ENCODE measurements around the gene AMT. TPM values are rescaled to one million over a fixed set of nuclear protein-coding genes. Genes with fewer than 3 reads are reported as not detected.

The AMT gene
- polyA plus RNA-seq, 3 donors from 2014 or later = 2.9 to 8.2 (median 4.8) TPM

DNA sequence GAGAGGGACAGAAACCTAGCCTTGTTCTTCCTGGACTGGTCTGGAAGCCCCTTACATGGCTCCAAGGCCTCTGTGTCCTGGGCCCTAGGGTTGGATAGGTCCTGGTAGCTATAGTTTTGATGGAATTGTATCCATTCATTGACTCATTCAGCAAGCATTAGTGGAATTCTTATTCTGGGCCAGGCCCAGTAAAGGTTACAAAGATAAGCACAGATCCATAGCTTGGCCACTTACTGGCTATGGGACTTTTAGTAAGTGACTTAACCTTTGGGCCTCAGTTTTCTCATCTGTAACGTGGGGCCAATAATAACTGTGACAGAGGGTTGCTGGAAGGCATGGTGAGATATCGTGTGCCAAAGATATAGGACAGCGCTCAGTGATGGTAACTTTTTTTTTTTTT lies 34.2 kb upstream of the AMT start:
- Mint-ChIP-seq H3K9me3 (no peaks in the 10 kb centered on the region), H3K27ac (no peak overlapping the region), H3K4me1 (no peaks in the 10 kb centered on the region), H3K4me3 (no peak overlapping the region), H3K27me3 (ENCODE audit: low read depth in 3 of 3) (peaks cover 0 to 3% (median 2%) of the 10 kb centered on the region in 3 donors), H3K36me3 (no peaks in the 10 kb centered on the region)
- no peak for DNase-seq

DNA sequence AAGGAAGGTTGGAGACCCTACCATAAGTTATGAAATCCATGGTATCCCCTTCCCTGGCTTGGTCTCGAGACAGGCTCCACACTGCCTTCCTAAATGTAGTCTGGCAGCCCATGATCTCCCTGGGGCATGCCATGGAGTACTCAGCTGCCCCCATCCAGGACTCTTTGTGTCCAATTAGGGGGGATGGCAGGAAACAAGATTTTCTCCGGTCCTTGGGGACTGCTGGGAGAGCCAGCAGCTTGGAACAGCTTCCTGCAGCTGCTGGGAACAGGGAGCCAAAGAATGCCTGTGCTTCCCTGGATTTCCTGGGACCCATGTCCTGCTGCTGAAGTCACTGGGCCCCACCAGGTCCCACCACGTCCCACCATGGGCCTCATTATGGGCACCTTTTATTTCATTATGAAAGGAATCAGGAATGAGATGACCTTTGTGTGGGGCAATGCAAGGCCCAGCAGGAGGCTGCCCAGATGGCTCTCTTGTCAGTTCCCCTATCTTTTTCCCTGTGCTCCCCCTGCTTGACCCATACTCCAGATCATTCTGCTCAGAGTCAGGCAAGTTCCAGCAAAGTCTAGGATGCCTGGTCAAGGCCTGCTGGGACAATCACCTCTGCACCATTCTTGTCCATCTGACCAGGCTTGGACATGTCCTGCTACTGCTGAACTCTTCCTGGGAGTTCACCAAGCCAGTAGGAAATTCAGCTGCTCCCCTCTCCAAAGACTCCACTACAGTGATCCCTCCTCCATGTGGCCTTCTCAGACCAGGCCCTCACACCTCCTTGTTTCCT lies 32.8 kb upstream of the AMT start:
- Mint-ChIP-seq H3K27ac (peak overlapping the region in 2 of 6 donors; percentile 30 to 39), H3K9me3 (no peaks in the 10 kb centered on the region), H3K36me3 (no peaks in the 10 kb centered on the region), H3K27me3 (ENCODE audit: low read depth in 3 of 3) (peaks cover 0 to 3% (median 2%) of the 10 kb centered on the region in 3 donors), H3K4me1 (no peaks in the 10 kb centered on the region), H3K4me3 (no peak overlapping the region)
- no peak for DNase-seq

DNA sequence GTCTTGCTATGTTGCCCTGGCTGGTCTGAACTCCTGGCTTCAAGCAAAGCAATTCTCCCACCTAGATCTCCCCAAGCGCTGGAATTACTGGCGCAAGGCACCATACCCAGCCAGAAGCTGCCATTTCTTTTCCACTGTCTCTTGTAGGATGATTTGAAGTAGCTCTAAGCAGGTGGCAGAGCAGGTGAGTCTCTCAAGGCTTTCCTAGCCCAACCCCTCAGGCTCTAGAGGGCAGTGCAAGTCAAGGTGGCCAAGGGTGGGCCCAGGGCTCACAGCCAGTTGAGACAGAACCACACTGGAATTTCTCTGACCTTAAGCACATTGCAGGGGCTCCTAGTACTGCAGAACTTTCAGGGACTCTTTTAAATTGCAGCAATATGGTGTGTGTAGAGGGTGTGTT lies 32.2 kb upstream of the AMT start:
- Mint-ChIP-seq H3K9me3 (no peaks in the 10 kb centered on the region), H3K4me3 (no peak overlapping the region), H3K4me1 (no peaks in the 10 kb centered on the region), H3K27me3 (ENCODE audit: low read depth in 3 of 3) (peaks cover 0 to 3% (median 2%) of the 10 kb centered on the region in 3 donors), H3K36me3 (no peaks in the 10 kb centered on the region), H3K27ac (no peak overlapping the region)
- no peak for DNase-seq

DNA sequence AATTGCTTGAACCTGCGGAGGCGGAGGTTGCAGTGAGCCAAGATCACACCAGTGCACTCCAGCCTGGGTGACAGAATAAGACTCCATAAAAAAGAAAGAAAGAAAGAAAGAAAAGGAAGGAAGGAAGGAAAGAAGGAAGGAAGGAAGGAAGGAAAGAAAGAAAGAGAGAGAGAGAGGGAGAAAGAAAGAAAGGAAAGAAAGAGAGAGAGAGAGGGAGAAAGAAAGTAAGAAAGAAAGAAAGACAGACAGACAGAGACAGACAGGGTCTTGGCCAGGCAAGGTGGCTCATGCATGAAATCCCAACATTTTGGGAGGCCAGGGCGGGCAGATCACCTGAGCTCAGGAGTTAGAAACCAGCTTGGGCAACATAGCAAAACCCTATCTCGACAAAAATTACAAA lies 31.3 kb upstream of the AMT start:
- H3K4me1 Mint-ChIP-seq = peaks cover 4 to 6% of the 10 kb centered on the region in 2 donors
- no peaks in the 10 kb centered on the region for H3K36me3 Mint-ChIP-seq
- H3K4me3 Mint-ChIP-seq = no peak overlapping the region
- peaks cover 0 to 3% (median 0%) of the 10 kb centered on the region in 3 donors for H3K27me3 Mint-ChIP-seq (ENCODE audit: low read depth in 3 of 3)
- DNase-seq = no peak
- no peaks in the 10 kb centered on the region for H3K9me3 Mint-ChIP-seq
- no peak overlapping the region for H3K27ac Mint-ChIP-seq

DNA sequence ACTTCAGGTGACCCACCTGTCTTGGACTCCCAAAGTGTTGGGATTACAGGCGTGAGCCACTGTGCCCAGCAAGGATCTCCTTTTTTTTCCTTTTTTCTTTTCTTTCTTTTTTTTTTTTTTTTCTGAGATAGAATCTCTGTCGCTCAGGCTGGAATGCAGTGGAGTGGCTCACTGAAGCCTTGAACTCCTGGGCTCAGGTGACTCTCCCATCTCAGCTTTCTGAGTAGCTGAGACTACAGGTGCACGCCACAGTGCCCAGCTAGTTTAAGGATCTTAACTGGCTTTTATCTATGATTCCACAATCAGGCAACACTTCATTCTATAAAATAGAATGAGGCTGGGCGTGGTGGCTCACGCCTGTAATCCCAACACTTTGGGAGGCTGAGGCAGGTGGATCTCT lies 23.1 kb upstream of the AMT start:
- no peaks in the 10 kb centered on the region for H3K36me3 Mint-ChIP-seq
- H3K4me1 Mint-ChIP-seq = peaks cover 15 to 16% of the 10 kb centered on the region in 2 donors
- no peaks in the 10 kb centered on the region for H3K9me3 Mint-ChIP-seq
- H3K27ac Mint-ChIP-seq = peak overlapping the region in 3 of 6 donors; percentile 45 to 62 (median 56)
- no peak for DNase-seq
- H3K27me3 Mint-ChIP-seq (ENCODE audit: low read depth in 3 of 3) = peaks cover 0 to 2% (median 1%) of the 10 kb centered on the region in 3 donors
- no peak overlapping the region for H3K4me3 Mint-ChIP-seq

DNA sequence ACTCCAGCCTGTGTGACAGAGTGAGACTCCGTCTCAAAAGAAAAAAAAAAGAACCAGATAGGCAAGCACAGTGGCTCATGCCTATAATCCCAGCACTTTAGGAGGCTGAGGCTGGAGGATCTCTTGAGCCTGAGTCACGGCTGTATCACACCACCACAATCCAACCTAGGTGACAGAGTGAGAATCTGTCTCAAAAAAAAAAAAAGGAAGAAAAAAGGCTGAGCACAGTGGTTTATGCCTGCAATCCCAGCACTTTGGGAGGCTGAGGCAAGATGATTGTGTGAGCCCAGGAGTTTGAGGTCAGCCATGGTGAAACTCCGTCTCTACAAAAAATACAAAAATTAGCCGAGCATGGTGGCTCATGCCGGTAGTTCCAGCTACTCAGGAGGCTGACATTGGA lies 12.5 kb upstream of the AMT start:
- H3K4me3 Mint-ChIP-seq = no peak overlapping the region
- H3K27ac Mint-ChIP-seq = no peak overlapping the region

DNA sequence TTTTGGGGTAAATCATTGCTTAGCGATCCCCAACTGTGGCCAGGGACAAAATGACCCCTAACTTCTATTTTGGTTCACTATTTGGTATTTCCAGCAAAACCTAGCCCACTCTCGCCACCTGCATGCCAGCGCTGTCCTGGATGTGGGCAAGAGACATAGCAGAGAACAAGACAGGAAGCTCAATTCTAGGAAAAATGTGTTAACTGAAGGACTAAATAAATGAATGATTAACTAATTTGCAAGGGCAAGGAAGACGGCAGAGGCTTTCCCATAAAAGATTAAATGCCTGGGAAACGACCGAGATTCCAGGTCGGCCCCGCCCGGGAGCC lies 6.4 kb upstream of the AMT start:
- DNase-seq = no peak
- H3K4me3 Mint-ChIP-seq = peak overlapping the region; percentile 95 to 98 (median 97)
- peaks cover 23 to 32% of the 10 kb centered on the region in 2 donors for H3K4me1 Mint-ChIP-seq
- peak overlapping the region; percentile 91 to 96 (median 94) for H3K27ac Mint-ChIP-seq
- peaks cover 0 to 5% (median 4%) of the 10 kb centered on the region in 3 donors for H3K36me3 Mint-ChIP-seq
- peaks cover 0 to 9% (median 4%) of the 10 kb centered on the region in 3 donors for H3K27me3 Mint-ChIP-seq (ENCODE audit: low read depth in 3 of 3)
- H3K9me3 Mint-ChIP-seq = no peaks in the 10 kb centered on the region

More for the DNA sequence above, 12.5 kb upstream of the AMT start:
- no peak for DNase-seq
- no peaks in the 10 kb centered on the region for H3K36me3 Mint-ChIP-seq
- no peaks in the 10 kb centered on the region for H3K9me3 Mint-ChIP-seq
- H3K27me3 Mint-ChIP-seq (ENCODE audit: low read depth in 3 of 3) = peaks cover 0 to under 1% (median 0%) of the 10 kb centered on the region in 3 donors
- peaks cover 3 to 9% of the 10 kb centered on the region in 2 donors for H3K4me1 Mint-ChIP-seq

DNA sequence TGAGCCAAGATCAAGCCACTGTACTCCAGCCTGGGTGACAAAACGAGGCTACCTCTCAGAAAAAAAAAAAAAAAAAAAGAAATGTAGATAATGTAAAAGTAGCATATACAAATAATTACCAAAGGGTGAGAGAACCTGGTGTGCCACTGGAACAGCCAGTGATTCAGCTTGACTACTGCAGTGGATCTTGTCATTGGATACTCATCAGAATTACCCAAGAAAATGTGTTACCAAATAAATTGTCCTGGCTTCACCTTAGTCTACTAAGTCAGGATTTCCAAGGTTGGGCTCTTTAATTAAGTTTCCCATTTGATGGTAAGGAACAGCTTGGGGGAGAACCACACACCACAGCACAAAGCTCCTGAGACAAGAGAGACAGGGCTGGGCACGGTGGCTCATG lies 5.3 kb upstream of the AMT start:
- Mint-ChIP-seq H3K36me3 (peaks cover 0 to 5% (median 4%) of the 10 kb centered on the region in 3 donors), H3K4me3 (peak overlapping the region; percentile 68 to 98 (median 77)), H3K27me3 (ENCODE audit: low read depth in 3 of 3) (peaks cover 0 to 9% (median 4%) of the 10 kb centered on the region in 3 donors), H3K9me3 (no peaks in the 10 kb centered on the region), H3K4me1 (peaks cover 31 to 40% of the 10 kb centered on the region in 2 donors), H3K27ac (peak overlapping the region in 1 of 6 donors; percentile 72)
- DNase-seq = no peak

DNA sequence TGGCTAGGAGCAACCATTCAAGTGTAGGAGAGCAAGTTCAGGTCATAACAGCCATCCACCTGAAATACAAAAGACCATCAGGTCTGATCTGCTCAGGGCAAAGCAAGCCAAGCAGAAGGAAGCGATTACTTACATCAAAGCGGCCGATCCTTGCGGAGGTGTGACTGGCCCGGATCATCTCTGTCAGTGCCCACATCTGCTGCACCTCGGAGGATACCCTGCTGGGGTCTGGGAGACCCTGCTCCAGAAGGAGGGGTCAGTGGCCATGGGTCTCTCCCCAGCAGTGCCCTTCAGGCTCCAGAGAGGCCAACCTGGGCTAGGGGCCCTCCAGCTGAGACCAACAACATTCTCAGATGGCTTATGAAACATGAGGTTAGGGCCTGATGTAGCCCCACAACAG lies 2.5 kb upstream of the AMT start:
- Mint-ChIP-seq H3K4me3 (peak overlapping the region in 1 of 5 donors; percentile 10), H3K27ac (peak overlapping the region in 3 of 6 donors; percentile 14 to 54 (median 48)), H3K36me3 (peaks cover 0 to 10% (median 5%) of the 10 kb centered on the region in 3 donors), H3K27me3 (ENCODE audit: low read depth in 3 of 3) (peaks cover 0 to 10% (median 4%) of the 10 kb centered on the region in 3 donors), H3K9me3 (no peaks in the 10 kb centered on the region), H3K4me1 (peaks cover 51 to 53% of the 10 kb centered on the region in 2 donors)
- no peak for DNase-seq

DNA sequence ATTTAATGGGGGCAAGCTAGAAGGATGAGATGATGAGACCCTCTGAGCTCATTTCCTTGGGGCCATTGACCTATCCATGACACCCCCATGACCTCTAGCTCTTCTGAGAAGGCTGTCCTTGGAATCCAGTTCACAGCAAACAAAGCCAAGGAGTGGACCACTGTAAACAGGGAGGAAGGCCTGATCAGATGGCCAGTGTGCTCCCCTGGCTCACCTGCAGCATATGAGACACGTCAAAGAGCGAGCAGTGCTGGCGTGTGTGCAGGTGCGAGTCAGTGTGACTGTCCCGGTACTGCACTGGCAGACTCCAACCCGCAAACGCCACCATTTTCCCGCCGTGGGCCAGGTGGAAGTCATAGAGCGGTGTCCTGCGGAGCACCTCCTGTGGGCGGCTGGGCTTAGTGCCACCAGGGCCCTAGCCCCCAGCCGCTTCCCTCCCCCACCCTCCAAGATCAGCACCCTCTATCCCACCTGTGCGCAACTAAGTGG lies 339 bp downstream of the AMT start:
- peak in 1 of 3 donors; percentile 18 for DNase-seq
- Mint-ChIP-seq H3K9me3 (no peaks in the 10 kb centered on the region), H3K4me3 (peak overlapping the region; percentile 59 to 74 (median 70)), H3K27ac (peak overlapping the region in 5 of 6 donors; percentile 30 to 55 (median 40)), H3K27me3 (ENCODE audit: low read depth in 3 of 3) (peaks cover 0 to 2% (median 2%) of the 10 kb centered on the region in 3 donors), H3K36me3 (peaks cover 0 to 14% (median 7%) of the 10 kb centered on the region in 3 donors), H3K4me1 (peaks cover 63 to 66% of the 10 kb centered on the region in 2 donors)

DNA sequence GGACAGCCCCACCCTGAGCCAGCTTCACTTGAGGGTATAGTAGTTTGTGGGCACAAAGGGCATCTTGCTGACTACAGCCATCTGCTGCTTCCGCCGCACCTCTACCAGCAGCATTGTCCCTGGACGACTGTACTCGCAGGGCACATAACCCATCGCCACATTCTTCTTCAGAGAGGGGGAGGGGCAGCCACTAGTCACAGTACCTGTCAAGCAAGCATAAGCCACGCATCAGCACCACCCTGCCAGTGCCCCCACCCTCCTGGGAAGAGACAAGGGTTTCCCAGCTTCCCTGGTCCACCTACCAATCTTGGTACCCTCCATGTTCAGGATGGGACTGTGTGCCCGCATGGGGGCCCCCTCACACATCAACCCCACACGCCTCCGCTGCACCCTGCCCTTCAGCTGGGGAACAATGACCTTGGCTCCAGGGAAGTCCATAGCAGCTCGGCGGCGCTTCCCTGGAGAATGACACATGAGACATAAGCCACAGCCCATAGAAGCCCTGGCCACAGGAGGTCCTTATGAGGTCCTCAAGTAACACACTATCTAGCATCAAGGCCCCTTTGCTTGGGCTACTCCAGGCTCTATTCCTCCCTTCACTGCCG lies 4.7 kb downstream of the AMT start:
- Mint-ChIP-seq H3K27me3 (ENCODE audit: low read depth in 3 of 3) (peaks cover 0 to 4% (median 4%) of the 10 kb centered on the region in 3 donors), H3K4me3 (peak overlapping the region in 4 of 5 donors; percentile 38 to 86 (median 46)), H3K27ac (peak overlapping the region; percentile 70 to 97 (median 94)), H3K4me1 (peaks cover 82 to 90% of the 10 kb centered on the region in 2 donors), H3K9me3 (no peaks in the 10 kb centered on the region), H3K36me3 (peaks cover 5 to 20% (median 15%) of the 10 kb centered on the region in 3 donors)
- DNase-seq = no peak

DNA sequence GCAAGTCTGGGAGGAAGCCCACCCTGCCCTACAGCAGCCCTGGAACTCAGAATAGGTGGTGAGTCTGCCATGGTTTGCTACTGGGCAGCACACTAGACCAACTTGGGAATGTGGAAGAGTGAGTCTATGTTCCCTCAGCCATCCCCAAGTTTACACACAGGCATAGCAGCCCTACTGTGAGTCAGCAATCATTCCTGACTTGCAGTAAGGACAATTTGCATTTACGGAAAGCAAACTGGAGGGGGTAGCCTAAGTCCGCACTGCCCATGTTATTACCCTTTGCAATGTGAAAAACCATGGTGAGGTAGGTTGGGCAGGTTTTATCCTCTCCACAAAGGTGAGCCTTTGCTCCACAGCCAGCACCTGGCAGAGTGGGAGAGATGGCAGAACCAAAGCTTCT lies 5.4 kb downstream of the AMT start:
- peaks cover 3 to 7% (median 6%) of the 10 kb centered on the region in 3 donors for H3K27me3 Mint-ChIP-seq (ENCODE audit: low read depth in 3 of 3)
- peaks cover 5 to 20% (median 15%) of the 10 kb centered on the region in 3 donors for H3K36me3 Mint-ChIP-seq
- H3K27ac Mint-ChIP-seq = peak overlapping the region; percentile 94 to 97 (median 95)
- H3K4me1 Mint-ChIP-seq = peaks cover 78 to 88% of the 10 kb centered on the region in 2 donors
- H3K9me3 Mint-ChIP-seq = no peaks in the 10 kb centered on the region
- H3K4me3 Mint-ChIP-seq = peak overlapping the region; percentile 77 to 89 (median 86)
- DNase-seq = no peak

DNA sequence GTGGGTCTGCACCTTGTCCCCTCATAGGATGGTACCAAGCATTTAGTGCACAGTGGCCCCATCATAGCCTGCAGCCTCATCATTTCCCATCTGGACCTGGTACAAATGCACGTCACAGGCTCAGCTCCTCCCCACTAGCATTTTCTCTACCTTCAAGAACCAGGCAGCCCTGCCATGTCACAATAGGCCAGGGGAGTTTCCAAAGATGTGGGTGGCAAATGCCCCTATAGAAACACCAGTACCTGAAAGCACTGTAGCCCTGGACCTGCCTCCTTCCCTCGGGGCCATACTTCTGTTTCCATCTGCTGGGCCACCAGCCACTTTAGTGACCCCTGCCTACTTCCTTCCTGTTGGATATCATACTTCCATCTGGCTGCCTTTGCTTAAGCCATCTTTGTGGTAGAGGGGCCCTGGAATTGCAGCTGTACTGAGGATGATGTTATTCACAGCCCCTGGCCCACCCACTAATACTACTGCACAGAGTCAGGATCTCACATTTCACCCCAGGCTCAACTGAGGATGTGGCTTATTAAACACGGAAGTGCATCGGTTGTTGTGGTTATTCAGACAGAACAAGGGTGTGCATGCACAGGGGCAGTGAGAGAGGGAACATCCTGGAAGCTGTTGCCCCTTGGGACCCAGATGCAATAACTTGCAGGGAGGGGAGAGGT lies 6.2 kb downstream of the AMT start:
- peaks cover 74 to 81% of the 10 kb centered on the region in 2 donors for H3K4me1 Mint-ChIP-seq
- peak overlapping the region; percentile 77 to 89 (median 86) for H3K4me3 Mint-ChIP-seq
- peak overlapping the region; percentile 94 to 97 (median 95) for H3K27ac Mint-ChIP-seq
- H3K36me3 Mint-ChIP-seq = peaks cover 5 to 20% (median 15%) of the 10 kb centered on the region in 3 donors
- peak; percentile 76 to 77 (median 76) for DNase-seq
- peaks cover 3 to 7% (median 6%) of the 10 kb centered on the region in 3 donors for H3K27me3 Mint-ChIP-seq (ENCODE audit: low read depth in 3 of 3)
- no peaks in the 10 kb centered on the region for H3K9me3 Mint-ChIP-seq

Measured in immature natural killer cell (primary cell).